Measurements from ENCODE around the gene SPO11. TPM values are rescaled to one million over a fixed set of nuclear protein-coding genes. Genes with fewer than 3 reads are reported as not detected.
A peak's percentile ranks its signal among the peaks of the same experiment; 100 is the strongest.

The SPO11 gene
- total and polyA plus RNA-seq, 2 of the 8 experiments (the other 6 are each of a cell fraction or from before 2014, with no cell fraction given) = not detected

DNA sequence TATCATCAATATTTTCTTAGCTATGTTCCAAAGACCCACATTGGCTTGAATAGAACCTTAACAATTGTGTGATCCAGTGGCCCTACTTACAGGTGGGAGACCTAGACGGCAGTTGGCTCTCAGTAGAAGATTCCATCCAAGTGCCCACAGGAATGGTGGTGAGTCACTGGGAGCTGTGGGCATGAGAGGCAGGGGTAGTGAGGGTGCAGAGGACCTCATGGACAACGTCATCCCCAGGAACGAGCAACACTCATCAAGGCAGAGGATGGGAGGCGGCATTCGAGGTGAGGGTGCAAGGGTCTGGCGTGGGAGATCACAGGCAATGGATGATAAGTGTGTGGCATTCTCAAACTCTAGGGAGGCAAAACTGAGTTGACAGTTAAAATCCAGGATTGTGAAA lies 17.5 kb upstream of the SPO11 start:
- Histone ChIP-seq H2BK12ac (ENCODE audit: low read depth, low read length) (no peak overlapping the region), H2AFZ (ENCODE audit: low read length) (no peak overlapping the region), H3K4ac (replicated peaks; ENCODE audit: insufficient read length, low read depth, low read length) (no peak overlapping the region), H2BK5ac (ENCODE audit: low read depth, low read length) (no peak overlapping the region), H4K91ac (replicated peaks; ENCODE audit: insufficient read length, low read length) (peak overlapping the region; percentile 62), H3K4me1 (replicated peaks in 1 of 4; ENCODE audit: control insufficient read depth in 3 of 4, insufficient read depth in 4 of 4, low read length in 3 of 4) (no peaks in the 10 kb centered on the region), H4K8ac (ENCODE audit: extremely low read depth, insufficient read depth, low read length) (no peak overlapping the region), H3K18ac (ENCODE audit: extremely low read depth, low read length) (no peak overlapping the region), H3K4me3 (ENCODE audit: extremely low read depth in 1 of 4, insufficient read depth in 2 of 4, low read depth in 3 of 4, low read length in 4 of 4) (no peak overlapping the region), H2AK5ac (ENCODE audit: low read depth, low read length) (no peak overlapping the region), H3K79me2 (ENCODE audit: control insufficient read depth in 1 of 2, insufficient read depth in 2 of 2, low read length in 2 of 2) (no peaks in the 10 kb centered on the region), H3K23me2 (ENCODE audit: low read depth, low read length) (no peaks in the 10 kb centered on the region), H3K36me3 (ENCODE audit: control insufficient read depth in 2 of 4, insufficient read depth in 4 of 4, low read length in 3 of 4) (no peaks in the 10 kb centered on the region), H3K27ac (ENCODE audit: low read depth, low read length) (no peak overlapping the region), H4K5ac (ENCODE audit: insufficient read length, low read depth, low read length) (no peak overlapping the region), H3K56ac (replicated peaks; ENCODE audit: insufficient read length, low read depth, low read length) (no peak overlapping the region), H3K27me3 (replicated peaks in 1 of 4; ENCODE audit: control insufficient read depth in 3 of 4, extremely low read depth in 1 of 4, insufficient read depth in 3 of 4, low read length in 3 of 4) (no peaks in the 10 kb centered on the region; a peak in 2 of 7 replicates), H2BK15ac (ENCODE audit: low read length) (no peak overlapping the region), H3K79me1 (ENCODE audit: low read depth, low read length) (no peaks in the 10 kb centered on the region), H3K14ac (ENCODE audit: insufficient read length) (no peak overlapping the region), H2BK120ac (replicated peaks; ENCODE audit: low read depth, low read length) (no peak overlapping the region), H3K4me2 (ENCODE audit: insufficient read depth in 1 of 2, low read depth in 2 of 2, low read length in 2 of 2) (no peak overlapping the region), H3K9ac (replicated peaks in 1 of 4; ENCODE audit: extremely low read depth in 1 of 4, low read depth in 3 of 4, low read length in 3 of 4) (no peak overlapping the region), H3K23ac (ENCODE audit: insufficient read length) (no peak overlapping the region), H2BK20ac (ENCODE audit: low read length) (no peak overlapping the region), H4K20me1 (replicated peaks in 1 of 2; ENCODE audit: control insufficient read depth in 1 of 2, insufficient read depth in 2 of 2, low read length in 2 of 2) (no peaks in the 10 kb centered on the region), H3K9me3 (ENCODE audit: insufficient read depth in 2 of 2, low read depth in 1 of 2, low read length in 1 of 2) (no peaks in the 10 kb centered on the region)
- ChIA-PET POLR2A (ENCODE audit: partially characterized antibody) (no interaction called here), CTCF (ENCODE audit: partially characterized antibody) (interaction anchor here (1.2 to 1.4 kb wide), 3 partner anchors 17 to 24 kb away, joined by 3 read pairs; no protein-coding TSS in a partner anchor)
- no peak for DNase-seq (ENCODE audit: low read depth in 1 of 2, low spot score in 2 of 2)
- WGBS, 2 experiments (ENCODE audit: extremely low coverage in 1 of 2, insufficient coverage in 1 of 2, insufficient read length in 1 of 2, insufficient replicate concordance in 2 of 2, low coverage in 1 of 2, low lambda C conversion rate in 2 of 2, missing lambda C conversion rate in 1 of 2) = 85% methylated on average over 6 of the region's 6 CpGs; no CpG with 5 or more reads in 1 of the 2 experiments
- TF ChIP-seq EZH2 (IDR thresholded peaks at IDR 0.05; ENCODE audit: low read depth, low read length, severe bottlenecking) (no peak), RXRA (IDR thresholded peaks at IDR 0.05; ENCODE audit: insufficient read depth, low read depth, low read length) (no peak), SIX5 (IDR thresholded peaks at IDR 0.05; ENCODE audit: low read depth, low read length) (no peak)
- no peak for FAIRE-seq

Data from H1 (cell line).